Esophagus squamous epithelium (tissue), 5 donors: ENCODE data around the gene SPEF2. TPM values are rescaled to one million over a fixed set of nuclear protein-coding genes. Genes with fewer than 3 reads are reported as not detected.
A peak's percentile ranks its signal among the peaks of the same experiment; 100 is the strongest.

Experiments
- DNase-seq: peaks from one replicate; lab custom pipeline; 2025; lab: John Stamatoyannopoulos, UW
- H3K27ac ChIP-seq, 4 donors: fragments of 200-600 bp; sonication (generic); one replicate each; pipeline ENCODE4 v1.5.1; 2016 to 2019; ENCODE audit warnings: mild to moderate bottlenecking in 1 of 4
- H3K27me3 ChIP-seq, 4 donors: fragments of 200-600 bp; sonication (generic); 1 replicate in 3 of 4; 2 replicates in 1 of 4; pipeline versions ENCODE4 v1.5.1 to v1.6.0; 2017 to 2021; ENCODE audit warnings: antibody characterized with exemption in 1 of 4
- H3K36me3 ChIP-seq, 3 donors: fragments of 200-600 bp; sonication (generic); one replicate each; pipeline ENCODE4 v1.5.1; 2016 to 2019
- H3K4me1 ChIP-seq, 3 donors: fragments of 200-600 bp; sonication (generic); one replicate each; pipeline ENCODE4 v1.5.1; 2017 to 2019
- H3K4me3 ChIP-seq, 4 donors: fragments of 200-600 bp; sonication (generic); 1 replicate in 3 of 4; 2 replicates in 1 of 4; pipeline ENCODE4 v1.5.1; 2016 to 2019; ENCODE audit warnings: mild to moderate bottlenecking in 2 of 4, moderate library complexity in 1 of 4
- H3K9me3 ChIP-seq, 3 donors: fragments of 200-600 bp; sonication (generic); one replicate each; pipeline ENCODE4 v1.5.1; 2016 to 2019
- CTCF ChIP-seq, 6 experiments: fragments of 450-650 bp in 4 of 6; fragments of 200-600 bp in 2 of 6; sonication (generic) in 2 of 6; IDR thresholded peaks; one replicate each; pipeline ENCODE4 v1.5.1; 2016 to 2019; ENCODE audit warnings: antibody characterized with exemption in 6 of 6, mild to moderate bottlenecking in 4 of 6, moderate library complexity in 4 of 6
- POLR2A ChIP-seq, 4 donors: fragments of 450-650 bp; IDR thresholded peaks; one replicate each; pipeline ENCODE4 v1.6.1; 2017; ENCODE audit warnings: antibody characterized with exemption in 4 of 4, mild to moderate bottlenecking in 4 of 4, moderate library complexity in 3 of 4
- WGBS, 2 donors: methylation state at CpG; one replicate each; pipeline ENCODE4 v1.1.5; 2018; 5-methylcytosine and 5-hydroxymethylcytosine counted together
- intact Hi-C: fragments of 100-400 bp; cut with DNase I; formaldehyde crosslinking; loops from one replicate; pipeline ENCODE4 v1.15.0; 2022
- total RNA-seq, 4 donors: library from RNA; depleted of rRNA; stranded (reverse); fragments of >200 nt; gene quantifications; one replicate each; pipeline ENCODE4 v1.1.0, GENCODE V29; 2016
- donor health status: DM: yes; HTN: yes; CAD: no.

Gene SPEF2
- total RNA-seq, 4 donors from 2014 or later: 1.2 to 6.1 (median 3.0) TPM

- H3K4me1 ChIP-seq: no peaks in the 10 kb centered on the region
- H3K9me3 ChIP-seq: no peaks in the 10 kb centered on the region
- no peaks in the 10 kb centered on the region for H3K36me3 ChIP-seq
- H3K27ac ChIP-seq: no peak overlapping the region
- TF ChIP-seq CTCF (IDR thresholded peaks at IDR 0.05): no peak
- TF ChIP-seq POLR2A (IDR thresholded peaks at IDR 0.05): no peak
- intact Hi-C loops: no loop called here
- no peak for DNase-seq
- no peak overlapping the region for H3K4me3 ChIP-seq
- no peaks in the 10 kb centered on the region for H3K27me3 ChIP-seq
- 52 to 55% methylated on average over 1 of the region's 1 CpG for WGBS, 2 donors
Observed at GRCh38 chr5:35813521-35813920, 195.9 kb downstream of the SPEF2 start.

- no peaks in the 10 kb centered on the region for H3K36me3 ChIP-seq
- no peak for DNase-seq
- H3K9me3 ChIP-seq: no peaks in the 10 kb centered on the region
- H3K4me1 ChIP-seq: no peaks in the 10 kb centered on the region
- H3K27me3 ChIP-seq: no peaks in the 10 kb centered on the region
- 76 to 82% methylated on average over 10 of the region's 10 CpGs for WGBS, 2 donors
- TF ChIP-seq POLR2A (IDR thresholded peaks at IDR 0.05) (no peak), CTCF (IDR thresholded peaks at IDR 0.05) (peak in 3 of 6 experiments; percentile 23 to 54 (median 28))
- H3K27ac ChIP-seq: no peak overlapping the region
- intact Hi-C loops: no loop called here
- H3K4me3 ChIP-seq: no peak overlapping the region
Observed at GRCh38 chr5:35815089-35815936, 197.7 kb downstream of the SPEF2 start.

- no peak for DNase-seq
- no peak overlapping the region for H3K4me3 ChIP-seq
- intact Hi-C loops: no loop called here
- no peaks in the 10 kb centered on the region for H3K4me1 ChIP-seq
- no peaks in the 10 kb centered on the region for H3K36me3 ChIP-seq
- WGBS, 2 donors: 29 to 42% methylated on average over 4 of the region's 4 CpGs
- no peak for TF ChIP-seq CTCF (IDR thresholded peaks at IDR 0.05)
- TF ChIP-seq POLR2A (IDR thresholded peaks at IDR 0.05): peak in 1 of 4 donors; percentile 26
- no peaks in the 10 kb centered on the region for H3K9me3 ChIP-seq
- H3K27me3 ChIP-seq: no peaks in the 10 kb centered on the region
- H3K27ac ChIP-seq: no peak overlapping the region
Observed at GRCh38 chr5:35816881-35817521, 199.3 kb downstream of the SPEF2 start.

GRCh38 chr5:35819026-35819425 lies 201.4 kb downstream of the SPEF2 start:
- intact Hi-C loops: no loop called here
- no peaks in the 10 kb centered on the region for H3K4me1 ChIP-seq
- WGBS, 2 donors: 74 to 84% methylated on average over 2 of the region's 2 CpGs
- no peak for TF ChIP-seq POLR2A (IDR thresholded peaks at IDR 0.05)
- TF ChIP-seq CTCF (IDR thresholded peaks at IDR 0.05): no peak
- DNase-seq: no peak
- no peaks in the 10 kb centered on the region for H3K36me3 ChIP-seq
- no peak overlapping the region for H3K27ac ChIP-seq
- no peaks in the 10 kb centered on the region for H3K9me3 ChIP-seq
- no peak overlapping the region for H3K4me3 ChIP-seq
- no peaks in the 10 kb centered on the region for H3K27me3 ChIP-seq

- Histone ChIP-seq H3K36me3 (no peaks in the 10 kb centered on the region), H3K27ac (no peak overlapping the region), H3K27me3 (no peaks in the 10 kb centered on the region), H3K9me3 (no peaks in the 10 kb centered on the region), H3K4me1 (no peaks in the 10 kb centered on the region), H3K4me3 (no peak overlapping the region)
- 75 to 91% methylated on average over 1 of the region's 1 CpG for WGBS, 2 donors
- intact Hi-C loops: no loop called here
- no peak for DNase-seq
- TF ChIP-seq CTCF (IDR thresholded peaks at IDR 0.05) (no peak), POLR2A (IDR thresholded peaks at IDR 0.05) (no peak)
Observed at GRCh38 chr5:35819668-35820067, 202.0 kb downstream of the SPEF2 start.
